Epithelial cell of esophagus (primary cell): ENCODE data around the gene TLE3.

Experiments
- DNase-seq: peaks from one replicate; pipeline ENCODE4 v3.0.0; 2010; ENCODE audit warnings: low read depth
- H3K4me3 ChIP-seq: 2 replicates; pipeline ENCODE4 v1.5.1; 2011; ENCODE audit warnings: mild to moderate bottlenecking, low read length, control low read depth
- TF ChIP-seq, protein P1 (sequence below): IDR thresholded peaks from 2 replicates; pipeline ENCODE4 v1.5.1; 2011; ENCODE audit warnings: low read depth, mild to moderate bottlenecking, low read length, control low read depth, inconsistent platforms; ENCODE audit not compliant: insufficient read depth; ENCODE audit errors: missing control alignments

TLE3 gene

DNA sequence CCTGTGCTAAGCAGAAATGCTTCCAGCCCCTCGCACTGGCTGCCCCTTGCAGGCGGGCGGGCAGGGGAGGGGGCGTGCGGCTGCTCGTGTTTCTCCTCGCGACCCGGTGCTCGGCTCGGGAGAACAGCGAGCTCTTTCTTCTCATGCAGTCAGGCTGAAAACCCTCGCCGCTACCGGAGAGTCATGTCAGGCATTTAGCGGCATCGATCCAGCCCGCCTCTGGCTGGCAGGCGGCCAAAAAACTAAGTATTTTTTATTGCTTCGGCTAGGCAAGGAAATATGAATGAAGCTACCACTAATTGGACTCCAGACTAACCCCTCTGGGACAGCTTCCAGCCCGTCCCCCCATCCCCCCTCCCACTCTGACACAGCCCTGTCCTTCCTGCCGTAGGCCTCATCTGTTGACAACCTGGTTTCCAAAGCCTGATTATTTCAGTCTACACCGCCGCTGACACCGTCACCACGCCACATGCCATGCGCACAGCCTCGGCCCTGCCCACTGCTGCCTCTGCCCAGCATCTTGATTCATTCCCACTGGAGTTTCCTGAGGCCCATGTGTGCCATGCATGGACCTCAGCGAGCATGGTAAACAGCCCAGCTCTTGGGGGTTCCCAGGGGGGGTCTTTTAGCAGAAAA lies 35.3 kb downstream of the TLE3 start:
- no peak overlapping the region for H3K4me3 ChIP-seq
- peak; percentile 21 for DNase-seq
- TF ChIP-seq, protein P1, sequence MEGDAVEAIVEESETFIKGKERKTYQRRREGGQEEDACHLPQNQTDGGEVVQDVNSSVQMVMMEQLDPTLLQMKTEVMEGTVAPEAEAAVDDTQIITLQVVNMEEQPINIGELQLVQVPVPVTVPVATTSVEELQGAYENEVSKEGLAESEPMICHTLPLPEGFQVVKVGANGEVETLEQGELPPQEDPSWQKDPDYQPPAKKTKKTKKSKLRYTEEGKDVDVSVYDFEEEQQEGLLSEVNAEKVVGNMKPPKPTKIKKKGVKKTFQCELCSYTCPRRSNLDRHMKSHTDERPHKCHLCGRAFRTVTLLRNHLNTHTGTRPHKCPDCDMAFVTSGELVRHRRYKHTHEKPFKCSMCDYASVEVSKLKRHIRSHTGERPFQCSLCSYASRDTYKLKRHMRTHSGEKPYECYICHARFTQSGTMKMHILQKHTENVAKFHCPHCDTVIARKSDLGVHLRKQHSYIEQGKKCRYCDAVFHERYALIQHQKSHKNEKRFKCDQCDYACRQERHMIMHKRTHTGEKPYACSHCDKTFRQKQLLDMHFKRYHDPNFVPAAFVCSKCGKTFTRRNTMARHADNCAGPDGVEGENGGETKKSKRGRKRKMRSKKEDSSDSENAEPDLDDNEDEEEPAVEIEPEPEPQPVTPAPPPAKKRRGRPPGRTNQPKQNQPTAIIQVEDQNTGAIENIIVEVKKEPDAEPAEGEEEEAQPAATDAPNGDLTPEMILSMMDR: no peak

DNA sequence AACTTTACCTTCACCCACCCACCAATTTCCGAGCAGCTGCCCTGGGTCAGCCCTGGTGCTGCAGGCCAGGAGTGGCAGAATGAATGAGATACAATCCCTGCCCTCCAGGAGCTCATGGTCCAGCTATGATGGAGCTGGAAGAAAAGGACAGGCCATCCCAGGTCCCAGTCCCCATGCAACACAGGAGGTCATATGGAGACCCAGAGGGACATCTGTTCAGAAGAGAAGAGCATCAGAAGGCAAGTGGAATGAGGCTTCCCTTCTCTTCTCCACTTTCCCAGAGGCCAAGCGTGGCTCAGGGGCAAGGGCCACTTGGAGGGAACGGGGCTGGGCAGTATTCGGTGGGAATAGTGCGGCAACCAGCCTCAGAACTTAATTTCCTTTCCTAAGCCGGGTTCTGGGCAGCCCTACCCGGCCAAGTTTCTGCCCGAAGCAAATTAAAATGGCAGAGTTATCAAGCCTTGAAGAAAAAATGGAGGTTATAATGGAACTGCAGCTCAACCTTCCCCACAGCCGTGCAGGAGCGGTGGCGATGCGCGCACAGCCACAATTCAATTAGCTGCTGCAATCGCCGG lies 35.9 kb downstream of the TLE3 start:
- TF ChIP-seq, protein P1: no peak
- DNase-seq: no peak
- H3K4me3 ChIP-seq: no peak overlapping the region

DNA sequence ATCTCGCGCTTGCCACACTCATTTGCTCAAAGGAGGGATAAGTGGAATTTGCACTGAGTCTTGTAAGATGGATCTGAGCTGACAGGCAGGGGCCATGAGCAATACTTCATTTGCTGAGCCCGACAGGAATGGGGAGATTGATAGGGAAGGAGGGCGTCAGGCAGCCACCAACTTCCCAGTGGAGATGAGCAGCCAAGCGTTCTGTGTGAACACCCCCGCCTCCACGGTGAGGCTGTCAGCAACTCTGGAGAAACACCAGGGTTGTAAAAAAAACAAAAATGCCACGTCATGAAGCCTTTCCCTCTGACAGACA lies 36.8 kb downstream of the TLE3 start:
- TF ChIP-seq, protein P1: no peak

DNA sequence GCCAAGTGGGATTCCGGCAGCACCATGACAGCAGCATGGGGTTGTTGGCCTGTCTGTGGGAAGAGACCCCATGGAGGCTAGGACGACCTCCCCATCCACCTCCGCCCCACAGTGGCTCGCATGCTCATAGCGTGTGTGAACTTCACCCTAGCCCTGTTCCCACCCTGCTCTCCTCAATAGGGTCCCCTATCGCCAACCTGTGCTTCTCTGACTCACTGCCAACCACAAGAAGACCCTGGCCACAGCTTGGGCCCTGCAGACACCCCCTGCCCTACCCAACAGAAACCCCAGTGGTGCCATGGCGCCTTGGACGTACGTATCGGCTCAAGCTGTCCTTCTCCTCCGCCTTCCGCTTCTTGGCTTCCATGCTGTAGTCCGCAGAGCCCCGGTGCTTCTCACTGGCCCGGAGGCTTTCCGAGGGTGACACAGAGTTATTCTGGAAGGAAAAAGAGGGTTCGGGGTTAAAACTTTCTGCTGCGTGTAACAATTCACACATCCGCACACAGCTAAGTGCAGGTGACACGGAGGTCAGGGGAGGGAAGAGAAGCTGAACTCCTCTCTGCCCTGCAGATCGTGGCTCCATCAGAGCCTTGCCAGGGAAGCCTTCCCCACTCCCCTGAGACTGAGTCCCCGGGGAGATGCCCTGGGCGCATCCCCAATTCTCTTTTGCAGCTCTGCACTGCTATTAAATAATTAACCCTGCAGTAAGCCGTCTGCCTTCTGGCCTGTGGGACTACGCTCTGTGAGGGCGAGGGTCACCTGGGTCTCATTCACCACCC lies 37.3 kb downstream of the TLE3 start:
- TF ChIP-seq, protein P1: no peak
- no peak for DNase-seq

More for the DNA sequence above, 36.8 kb downstream of the TLE3 start:
- no peak overlapping the region for H3K4me3 ChIP-seq
- DNase-seq: no peak

DNA sequence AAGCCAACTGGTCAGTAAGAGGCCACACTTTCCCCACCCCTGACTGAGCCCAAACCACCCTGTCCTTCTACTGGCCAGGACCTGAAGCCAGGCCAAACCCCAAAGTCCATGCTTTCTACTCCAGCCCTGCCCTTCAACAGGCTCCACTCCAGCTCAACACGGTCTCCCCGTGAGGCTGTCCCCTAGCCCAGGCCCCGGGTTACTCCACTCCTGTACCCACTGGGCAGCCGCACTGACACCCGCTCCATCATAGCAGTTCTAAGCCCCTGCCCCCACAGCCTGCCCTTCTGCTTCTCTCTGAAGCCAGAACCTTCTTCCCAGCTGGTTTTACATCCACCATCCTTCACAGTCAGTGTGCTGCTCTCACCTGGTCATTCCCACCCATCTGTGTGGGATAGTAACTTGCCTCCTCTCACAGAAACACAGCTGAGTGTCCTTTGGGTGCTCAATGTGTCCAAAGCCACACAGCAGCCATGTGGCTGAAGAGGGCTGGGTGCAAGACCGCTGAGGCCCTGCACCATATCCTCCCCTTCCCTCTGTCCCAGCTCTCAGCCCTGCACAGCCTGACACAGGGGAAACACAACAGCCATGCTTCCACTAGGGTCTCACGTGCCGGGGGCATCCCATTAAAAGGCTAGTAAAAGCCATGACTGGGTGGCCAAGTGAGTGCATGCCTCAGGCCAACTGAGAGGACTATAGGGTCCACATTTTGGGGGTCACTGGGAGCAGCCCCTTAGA lies 38.1 kb downstream of the TLE3 start:
- H3K4me3 ChIP-seq: no peak overlapping the region
- TF ChIP-seq, protein P1: no peak
- DNase-seq: no peak

More for the DNA sequence above, 37.3 kb downstream of the TLE3 start:
- H3K4me3 ChIP-seq: no peak overlapping the region

DNA sequence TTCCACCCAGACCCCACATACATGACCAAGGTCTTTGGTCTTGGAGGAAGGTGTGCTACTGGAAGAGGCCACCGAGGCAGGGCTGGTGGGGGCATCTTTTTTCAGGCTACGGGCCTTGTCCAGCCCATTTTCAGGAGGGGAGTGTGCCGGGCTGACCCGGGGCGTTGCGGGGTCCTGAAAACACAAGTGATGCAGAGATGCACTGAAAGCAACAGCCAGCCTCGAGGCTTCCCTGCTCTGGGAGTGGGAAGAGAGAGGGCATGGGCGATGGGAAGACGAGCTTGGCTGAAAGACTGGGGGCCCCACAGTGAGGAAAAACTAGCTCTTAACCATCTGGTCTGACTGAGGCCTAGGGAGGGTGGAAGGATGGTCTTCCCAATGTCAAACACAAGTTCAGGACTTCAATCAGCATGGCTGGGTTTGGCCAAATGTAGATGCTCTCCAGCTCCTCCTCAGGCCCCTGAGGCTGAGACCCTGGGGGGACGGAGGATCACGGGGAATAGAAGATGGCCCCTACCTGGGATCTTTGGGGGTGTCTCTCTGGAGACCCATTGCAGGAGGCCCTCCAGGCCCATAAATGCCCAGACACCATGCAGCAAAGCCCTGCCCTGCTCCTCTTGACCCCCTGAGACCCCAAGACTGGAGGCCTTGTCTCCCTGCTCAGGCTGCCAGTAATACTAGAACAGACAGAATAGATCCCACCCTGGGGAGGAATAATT lies 38.9 kb downstream of the TLE3 start:
- DNase-seq: no peak
- no peak overlapping the region for H3K4me3 ChIP-seq
- TF ChIP-seq, protein P1: no peak
